Naive B cell (primary cell): ENCODE data around the gene TOP3A. TPM values are rescaled to one million over a fixed set of nuclear protein-coding genes. Genes with fewer than 3 reads are reported as not detected.

Experiments
- ATAC-seq, 2 donors: fragments of 150-1000 bp; cut with Tn5 transposase; 2 replicates each; pipeline ENCODE4 v1.10.0; 2021; ENCODE audit warnings: low read depth in 2 of 2, mild to moderate bottlenecking in 2 of 2, moderate library complexity in 2 of 2
- DNase-seq: peaks from one replicate; pipeline ENCODE4 v3.0.0; 2022
- H3K27ac Mint-ChIP-seq, 6 donors: one replicate each; pipeline ENCODE4 v1.8.0; 2020 to 2022; ENCODE audit warnings: mild to moderate bottlenecking in 6 of 6, mixed read lengths in 6 of 6, moderate library complexity in 5 of 6, inconsistent platforms in 2 of 6
- H3K27me3 Mint-ChIP-seq, 3 donors: one replicate each; pipeline ENCODE4 v1.8.0; 2021 to 2022; ENCODE audit warnings: mixed read lengths in 3 of 3, mild to moderate bottlenecking in 1 of 3
- H3K36me3 Mint-ChIP-seq, 2 donors: one replicate each; pipeline ENCODE4 v1.8.0; 2020 to 2022; ENCODE audit warnings: mixed read lengths in 2 of 2, inconsistent platforms in 1 of 2, mild to moderate bottlenecking in 1 of 2
- H3K4me1 Mint-ChIP-seq, 3 donors: one replicate each; pipeline ENCODE4 v1.8.0; 2020 to 2022; ENCODE audit warnings: mixed read lengths in 3 of 3, inconsistent platforms in 1 of 3, mild to moderate bottlenecking in 1 of 3, moderate library complexity in 1 of 3
- H3K4me3 Mint-ChIP-seq, 8 donors: one replicate each; pipeline ENCODE4 v1.8.0; 2020 to 2022; ENCODE audit warnings: mild to moderate bottlenecking in 8 of 8, mixed read lengths in 8 of 8, moderate library complexity in 8 of 8, inconsistent platforms in 2 of 8
- H3K9me3 Mint-ChIP-seq, 7 donors: one replicate each; pipeline ENCODE4 v1.8.0; 2020 to 2022; ENCODE audit warnings: mixed read lengths in 7 of 7, mild to moderate bottlenecking in 5 of 7, inconsistent platforms in 2 of 7, moderate library complexity in 1 of 7
- polyA plus RNA-seq, 6 donors: library from polyadenylated mRNA; unstranded; fragments of 300-500 nt; fragmentation: Illumina TruSeq; gene quantifications; one replicate each; pipeline ENCODE4 v1.2.3, GENCODE V29; 2021; ENCODE audit warnings: low read depth in 6 of 6

Gene TOP3A
- polyA plus RNA-seq, 6 donors from 2014 or later, result 5.2 to 20.1 (median 14.6) TPM

DNA sequence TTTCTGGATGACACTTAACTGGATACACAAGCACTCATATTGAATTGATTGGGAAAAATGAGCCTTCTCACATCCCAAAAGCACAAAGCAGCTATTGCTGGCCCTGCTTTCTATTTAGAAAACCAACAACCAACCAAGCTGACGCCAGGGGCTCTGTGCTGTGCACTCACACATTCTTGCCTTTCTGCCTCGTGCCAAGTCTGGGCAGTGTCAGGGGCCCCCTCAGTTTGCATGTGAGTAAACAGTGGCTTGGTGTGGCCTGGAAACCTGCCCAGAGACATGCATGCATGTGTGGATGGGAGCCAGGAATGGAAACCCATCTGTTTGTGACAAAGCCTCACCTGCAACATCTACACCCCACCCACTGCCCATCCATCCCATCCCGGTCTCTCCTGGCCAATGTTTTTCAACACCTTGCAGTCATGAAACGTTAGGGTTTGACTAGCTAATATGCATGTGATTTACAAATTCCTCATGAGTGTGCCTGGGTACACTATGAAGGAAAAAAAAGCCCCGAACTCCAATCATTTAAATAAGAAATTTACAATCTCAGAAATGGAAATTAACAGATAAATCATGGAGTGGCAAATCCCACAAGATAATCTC is 33.9 kb downstream of the TOP3A start:
- H3K4me1 Mint-ChIP-seq, result no peaks in the 10 kb centered on the region
- peaks cover 6 to 19% of the 10 kb centered on the region in 2 donors for H3K36me3 Mint-ChIP-seq
- no peaks in the 10 kb centered on the region for H3K27me3 Mint-ChIP-seq
- H3K9me3 Mint-ChIP-seq, result no peaks in the 10 kb centered on the region
- H3K27ac Mint-ChIP-seq, result no peak overlapping the region
- peak overlapping the region in 1 of 8 donors; percentile 41 for H3K4me3 Mint-ChIP-seq
- ATAC-seq, result no peak
- no peak for DNase-seq

DNA sequence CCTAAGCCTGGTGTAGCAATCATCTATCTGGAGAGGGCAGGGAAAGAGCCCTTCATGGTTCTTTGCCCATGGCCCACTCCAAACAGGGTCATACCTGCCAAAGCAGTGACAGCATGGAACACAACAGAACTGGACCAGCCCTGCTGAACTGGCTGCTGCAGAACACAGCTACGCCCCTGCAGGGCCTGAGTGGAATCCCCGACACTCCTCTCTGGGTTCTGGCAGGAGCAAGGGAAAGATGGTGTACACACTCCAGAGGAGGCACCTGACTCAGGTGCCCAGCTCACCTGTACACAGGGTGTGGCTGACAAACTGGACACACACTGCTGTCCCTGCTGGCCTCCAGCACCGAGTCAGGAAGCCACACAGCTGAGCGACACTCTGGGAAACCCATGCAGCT is 34.5 kb downstream of the TOP3A start:
- DNase-seq (no peak), ATAC-seq (no peak)
- Mint-ChIP-seq H3K36me3 (peaks cover 6 to 14% of the 10 kb centered on the region in 2 donors), H3K27ac (no peak overlapping the region), H3K4me3 (no peak overlapping the region), H3K4me1 (no peaks in the 10 kb centered on the region), H3K9me3 (no peaks in the 10 kb centered on the region), H3K27me3 (no peaks in the 10 kb centered on the region)

DNA sequence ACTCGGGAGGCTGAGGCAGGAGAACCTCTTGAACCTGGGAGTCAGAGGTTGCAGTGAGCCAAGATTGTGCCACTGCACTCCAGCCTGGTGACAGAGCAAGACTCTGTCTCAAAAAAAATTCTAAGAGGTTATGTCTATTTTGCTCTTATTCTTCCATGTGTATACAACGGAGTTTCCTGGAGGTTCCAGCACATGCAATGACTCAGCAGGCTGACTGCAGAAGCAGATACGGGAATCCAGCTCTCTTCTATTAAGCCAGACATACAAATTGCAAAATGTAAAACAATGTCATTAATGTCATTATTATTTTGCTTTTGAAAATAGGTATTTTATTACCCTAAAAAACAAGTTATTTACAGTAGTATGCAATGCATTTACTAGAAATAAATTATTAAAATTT is 35.9 kb downstream of the TOP3A start:
- Mint-ChIP-seq H3K4me3 (no peak overlapping the region), H3K36me3 (peaks cover 6% of the 10 kb centered on the region in 2 donors), H3K4me1 (no peaks in the 10 kb centered on the region), H3K9me3 (no peaks in the 10 kb centered on the region), H3K27ac (no peak overlapping the region), H3K27me3 (no peaks in the 10 kb centered on the region)
- ATAC-seq, result no peak
- no peak for DNase-seq

DNA sequence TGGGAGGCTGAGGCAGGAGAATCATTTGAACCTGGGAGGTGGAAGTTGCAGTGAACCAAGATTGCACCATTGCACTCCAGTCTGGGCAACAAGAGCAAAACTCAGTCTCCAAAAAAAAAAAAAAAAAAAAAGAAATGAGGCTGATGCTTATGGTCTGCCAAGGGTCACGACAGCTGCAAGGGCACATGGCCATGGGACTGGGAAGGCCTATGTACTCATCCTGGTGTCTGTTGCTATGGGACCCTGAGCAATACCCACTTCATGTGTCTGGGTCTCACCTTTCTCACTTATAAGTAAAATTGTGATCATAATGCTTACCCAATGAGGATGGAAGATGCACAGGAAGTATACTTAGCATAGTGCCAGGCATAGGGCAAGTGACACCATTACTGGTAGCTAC is 37.7 kb downstream of the TOP3A start:
- no peaks in the 10 kb centered on the region for H3K4me1 Mint-ChIP-seq
- H3K27ac Mint-ChIP-seq, result no peak overlapping the region
- H3K27me3 Mint-ChIP-seq, result no peaks in the 10 kb centered on the region
- no peaks in the 10 kb centered on the region for H3K9me3 Mint-ChIP-seq
- ATAC-seq (no peak), DNase-seq (no peak)
- H3K36me3 Mint-ChIP-seq, result peaks cover 0 to 4% of the 10 kb centered on the region in 2 donors
- H3K4me3 Mint-ChIP-seq, result no peak overlapping the region

DNA sequence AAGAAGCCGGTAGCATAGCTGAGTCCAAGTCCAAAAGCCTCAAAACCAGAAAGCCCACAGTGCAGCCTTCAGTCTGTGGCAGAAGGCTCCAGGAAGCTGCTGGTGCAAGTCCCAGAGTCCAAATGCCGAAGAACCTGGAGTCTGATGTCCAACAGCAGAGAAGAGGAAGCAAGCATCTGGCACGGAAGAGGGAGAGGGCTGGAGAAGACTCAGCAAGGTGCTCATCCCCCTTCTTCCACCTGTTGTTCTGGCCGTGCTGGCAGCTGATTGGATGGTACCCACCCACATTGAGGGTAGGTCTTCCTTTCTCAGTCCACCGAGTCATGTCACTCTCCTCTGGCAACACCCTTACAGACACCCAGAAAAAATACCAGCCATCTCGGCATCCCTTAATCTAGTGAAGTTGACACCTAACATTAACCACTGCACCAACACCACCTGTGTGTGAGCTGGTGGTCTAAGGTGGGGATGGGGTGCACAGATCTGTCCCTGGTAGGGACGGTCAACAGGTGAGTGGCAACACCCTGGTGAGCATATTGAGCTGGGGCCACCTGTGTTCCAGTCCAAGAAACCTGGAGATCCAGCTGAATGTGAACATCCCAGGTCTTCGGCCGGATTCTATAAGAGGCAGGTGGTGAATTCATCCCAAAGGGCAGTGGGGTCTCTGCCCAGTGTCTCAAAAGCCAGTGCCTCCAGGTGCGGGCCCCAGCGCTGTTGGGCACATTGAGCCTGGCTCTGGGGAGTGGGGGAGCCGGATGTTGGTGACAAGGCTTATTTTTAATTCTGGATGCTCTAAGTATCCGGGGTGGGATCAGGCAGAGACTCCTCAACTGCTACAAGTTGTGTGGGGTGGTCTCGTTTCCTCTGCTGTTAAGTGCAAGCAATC is 44.5 kb downstream of the TOP3A start:
- Mint-ChIP-seq H3K27ac (peak overlapping the region in 1 of 6 donors; percentile 69), H3K4me1 (no peaks in the 10 kb centered on the region), H3K27me3 (no peaks in the 10 kb centered on the region), H3K9me3 (no peaks in the 10 kb centered on the region), H3K4me3 (no peak overlapping the region), H3K36me3 (no peaks in the 10 kb centered on the region)
- no peak for ATAC-seq
- no peak for DNase-seq

DNA sequence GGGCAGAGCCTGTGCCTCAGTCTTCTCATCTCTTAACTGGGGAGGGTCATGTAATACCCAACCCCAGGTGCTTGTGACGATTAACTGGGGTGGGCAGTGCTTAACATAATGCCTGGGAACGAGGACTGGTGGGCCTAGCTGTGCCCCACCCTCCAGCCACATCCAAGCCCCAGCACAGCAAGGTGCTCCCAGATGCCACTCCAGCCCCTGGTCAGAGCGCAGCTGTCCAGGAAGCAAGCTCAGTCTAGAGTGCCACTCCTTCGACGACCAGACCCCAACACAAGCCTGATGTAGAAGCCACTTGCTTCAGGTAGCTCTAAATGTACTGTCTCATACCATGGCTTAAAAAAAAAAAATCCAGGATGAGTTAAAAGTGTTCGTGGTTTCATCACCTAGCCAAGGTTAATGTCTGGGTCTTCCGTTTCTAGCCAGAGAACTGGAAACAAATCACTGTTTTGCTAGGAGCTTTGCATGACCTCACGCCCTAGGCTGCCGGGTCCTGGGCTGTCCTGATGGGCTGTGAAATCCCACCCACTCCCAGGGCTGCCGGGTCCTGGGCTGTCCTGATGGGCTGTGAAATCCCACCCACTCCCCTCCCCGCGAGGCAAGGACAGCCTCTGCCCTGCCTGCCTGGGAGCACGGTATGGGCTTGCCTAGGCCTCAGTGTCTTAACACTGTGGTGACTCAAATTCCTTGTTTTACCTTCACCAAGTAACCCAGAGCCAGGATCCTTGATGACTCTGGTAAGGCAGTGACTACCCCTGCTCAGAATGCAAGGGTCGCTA is 46.7 kb downstream of the TOP3A start:
- H3K36me3 Mint-ChIP-seq, result no peaks in the 10 kb centered on the region
- peaks cover 0 to 3% (median 3%) of the 10 kb centered on the region in 3 donors for H3K4me1 Mint-ChIP-seq
- ATAC-seq (no peak), DNase-seq (no peak)
- H3K4me3 Mint-ChIP-seq, result no peak overlapping the region
- no peaks in the 10 kb centered on the region for H3K27me3 Mint-ChIP-seq
- H3K9me3 Mint-ChIP-seq, result no peaks in the 10 kb centered on the region
- no peak overlapping the region for H3K27ac Mint-ChIP-seq

DNA sequence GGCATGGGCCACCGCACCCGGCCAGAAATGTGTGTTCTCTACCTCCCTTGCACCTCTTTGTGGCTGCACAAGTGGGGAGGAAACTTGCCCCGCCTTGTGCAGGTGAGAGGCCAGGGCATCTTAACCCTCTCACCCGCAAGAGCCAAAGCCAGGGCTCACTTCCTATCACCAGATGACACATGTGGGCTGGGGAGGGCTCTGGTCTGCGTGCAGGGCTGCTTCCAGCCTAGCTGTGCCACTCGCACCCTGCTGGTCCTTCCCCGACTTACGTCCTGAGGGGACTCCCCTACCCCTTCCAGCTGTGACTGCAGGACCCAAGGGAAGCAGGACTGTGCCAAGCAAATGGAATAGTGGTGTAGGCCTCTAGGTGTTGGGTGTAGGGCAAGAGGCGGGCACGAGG is 47.4 kb downstream of the TOP3A start:
- Mint-ChIP-seq H3K27me3 (no peaks in the 10 kb centered on the region), H3K36me3 (no peaks in the 10 kb centered on the region), H3K4me3 (no peak overlapping the region), H3K27ac (no peak overlapping the region), H3K4me1 (peaks cover 3 to 7% (median 3%) of the 10 kb centered on the region in 3 donors), H3K9me3 (no peaks in the 10 kb centered on the region)
- DNase-seq (no peak), ATAC-seq (no peak)

DNA sequence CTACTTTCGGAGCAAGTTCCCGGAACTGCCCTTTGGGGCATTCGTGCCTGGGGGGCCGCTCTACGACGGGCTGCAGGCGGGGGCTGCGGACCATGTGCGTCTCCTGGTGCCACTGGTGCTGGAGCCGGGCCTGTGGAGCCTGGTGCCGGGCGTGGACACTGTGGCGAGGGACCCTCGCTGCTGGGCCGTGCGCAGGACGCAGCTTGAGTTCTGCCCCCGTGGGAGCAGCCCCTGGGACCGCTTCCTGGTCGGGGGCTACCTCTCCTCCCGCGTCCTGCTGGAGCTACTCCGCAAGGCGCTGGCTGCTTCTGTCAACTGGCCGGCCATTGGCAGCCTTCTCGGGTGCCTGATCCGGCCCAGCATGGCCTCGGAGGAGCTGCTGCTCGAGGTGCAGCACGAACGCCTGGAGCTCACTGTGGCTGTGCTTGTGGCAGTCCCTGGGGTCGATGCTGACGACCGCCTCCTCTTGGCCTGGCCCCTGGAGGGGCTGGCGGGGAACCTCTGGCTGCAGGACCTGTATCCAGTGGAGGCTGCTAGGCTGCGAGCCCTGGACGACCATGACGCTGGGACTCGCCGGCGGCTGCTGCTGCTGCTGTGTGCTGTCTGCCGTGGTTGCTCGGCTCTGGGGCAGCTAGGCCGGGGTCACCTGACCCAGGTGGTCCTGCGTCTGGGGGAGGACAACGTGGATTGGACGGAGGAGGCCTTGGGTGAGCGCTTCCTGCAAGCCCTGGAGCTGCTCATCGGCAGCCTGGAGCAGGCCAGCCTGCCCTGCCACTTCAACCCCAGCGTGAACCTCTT is 50.7 kb downstream of the TOP3A start:
- DNase-seq (no peak), ATAC-seq (no peak)
- Mint-ChIP-seq H3K9me3 (no peaks in the 10 kb centered on the region), H3K27me3 (no peaks in the 10 kb centered on the region), H3K36me3 (no peaks in the 10 kb centered on the region), H3K4me1 (peaks cover 21 to 26% (median 24%) of the 10 kb centered on the region in 3 donors), H3K4me3 (no peak overlapping the region), H3K27ac (no peak overlapping the region)

DNA sequence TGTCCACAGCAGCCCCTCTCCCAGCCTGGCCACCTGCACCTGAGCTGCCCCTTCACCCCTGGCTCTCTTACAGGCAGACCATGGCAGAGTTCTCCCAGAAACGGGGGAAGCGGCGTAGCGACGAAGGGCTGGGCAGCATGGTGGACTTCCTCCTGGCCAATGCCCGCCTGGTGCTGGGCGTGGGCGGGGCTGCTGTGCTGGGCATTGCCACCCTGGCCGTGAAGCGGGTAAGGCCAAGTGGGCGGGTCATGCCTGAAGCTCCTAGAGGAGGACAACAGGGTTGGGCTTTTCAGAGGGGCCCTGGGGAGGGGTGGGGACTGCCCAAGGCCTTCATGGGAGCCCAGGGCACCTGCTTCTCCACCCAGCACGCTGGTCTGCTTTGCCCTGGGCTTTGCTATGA is 52.2 kb downstream of the TOP3A start:
- no peaks in the 10 kb centered on the region for H3K36me3 Mint-ChIP-seq
- H3K27me3 Mint-ChIP-seq, result no peaks in the 10 kb centered on the region
- peaks cover 25 to 31% (median 30%) of the 10 kb centered on the region in 3 donors for H3K4me1 Mint-ChIP-seq
- DNase-seq (no peak), ATAC-seq (no peak)
- H3K27ac Mint-ChIP-seq, result no peak overlapping the region
- no peaks in the 10 kb centered on the region for H3K9me3 Mint-ChIP-seq
- H3K4me3 Mint-ChIP-seq, result peak overlapping the region in 4 of 8 donors; percentile 47 to 93 (median 84)

DNA sequence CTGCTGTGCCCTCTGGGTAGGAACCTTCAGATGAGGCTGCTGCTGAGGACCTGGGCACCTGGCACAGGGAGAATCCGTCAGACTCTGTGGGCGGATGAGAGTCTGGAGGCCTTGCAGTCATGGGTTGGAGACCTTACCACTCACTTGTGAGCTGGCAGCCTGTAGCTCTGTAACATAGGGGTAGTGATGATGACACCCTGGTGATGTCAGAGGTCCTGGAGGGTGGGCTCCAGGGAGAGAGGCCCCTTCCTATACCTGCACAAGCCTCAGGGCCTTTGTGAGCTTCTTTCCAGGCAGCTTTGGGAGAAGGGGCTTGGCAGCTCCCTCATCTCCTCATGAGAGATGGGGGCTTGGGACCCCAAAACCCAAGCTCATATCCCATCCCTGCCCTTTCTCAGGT is 52.7 kb downstream of the TOP3A start:
- Mint-ChIP-seq H3K36me3 (no peaks in the 10 kb centered on the region), H3K27ac (peak overlapping the region in 2 of 6 donors; percentile 52 to 76), H3K4me3 (peak overlapping the region in 6 of 8 donors; percentile 75 to 93 (median 86))

DNA sequence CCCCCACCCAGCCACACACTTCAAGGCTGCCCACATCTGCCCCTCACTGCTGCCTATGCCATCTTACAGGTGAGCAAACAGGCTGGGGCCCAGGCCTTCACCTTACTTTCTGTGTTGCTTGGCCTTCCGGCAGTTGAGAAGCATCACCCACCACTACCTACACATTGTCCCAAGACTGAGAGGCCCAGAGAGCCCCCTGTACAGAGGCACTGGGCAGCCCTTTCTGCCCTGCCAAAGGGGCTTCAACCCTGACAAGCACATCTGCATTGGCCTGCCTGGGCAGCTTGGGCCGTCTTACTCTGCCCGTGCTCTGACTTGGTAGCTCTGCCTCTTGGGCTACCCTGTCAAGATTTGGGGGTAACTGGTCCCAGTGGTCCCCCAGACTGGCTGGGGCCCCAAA is 53.1 kb downstream of the TOP3A start:
- H3K4me3 Mint-ChIP-seq, result peak overlapping the region; percentile 75 to 93 (median 86)
- no peaks in the 10 kb centered on the region for H3K9me3 Mint-ChIP-seq
- no peaks in the 10 kb centered on the region for H3K27me3 Mint-ChIP-seq
- H3K27ac Mint-ChIP-seq, result peak overlapping the region in 3 of 6 donors; percentile 76 to 82 (median 80)
- no peaks in the 10 kb centered on the region for H3K36me3 Mint-ChIP-seq
- ATAC-seq, result no peak
- no peak for DNase-seq
- peaks cover 31 to 40% (median 38%) of the 10 kb centered on the region in 3 donors for H3K4me1 Mint-ChIP-seq

More for the DNA sequence above, 52.7 kb downstream of the TOP3A start:
- Mint-ChIP-seq H3K27me3 (no peaks in the 10 kb centered on the region), H3K4me1 (peaks cover 28 to 36% (median 35%) of the 10 kb centered on the region in 3 donors), H3K9me3 (no peaks in the 10 kb centered on the region)
- ATAC-seq (no peak), DNase-seq (no peak)

DNA sequence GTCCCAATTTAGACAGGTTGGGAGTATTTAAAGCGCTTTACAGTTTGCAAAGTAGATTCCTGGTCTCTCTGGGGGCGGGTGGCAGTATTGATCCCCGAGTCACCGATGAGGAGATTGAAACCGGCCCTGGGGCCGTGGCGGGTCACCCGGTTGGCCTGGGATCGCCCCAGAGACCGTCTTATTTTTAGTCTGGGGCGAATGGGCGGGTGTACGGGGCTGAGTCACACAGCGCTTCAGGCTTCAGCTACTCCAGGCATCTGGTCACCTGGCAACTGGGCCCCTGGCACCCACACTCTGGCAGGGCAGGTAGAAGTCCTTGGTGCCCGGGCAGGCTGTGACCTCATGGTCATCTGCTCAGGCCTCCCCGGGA is 53.7 kb downstream of the TOP3A start:
- Mint-ChIP-seq H3K4me1 (peaks cover 31 to 44% (median 43%) of the 10 kb centered on the region in 3 donors), H3K27ac (peak overlapping the region in 4 of 6 donors; percentile 59 to 91 (median 78)), H3K4me3 (peak overlapping the region; percentile 75 to 93 (median 86)), H3K9me3 (no peaks in the 10 kb centered on the region), H3K36me3 (no peaks in the 10 kb centered on the region), H3K27me3 (no peaks in the 10 kb centered on the region)
- DNase-seq, result peak; percentile 12
- no peak for ATAC-seq
